ENCODE measurements around the gene OSBPL5.

DNA sequence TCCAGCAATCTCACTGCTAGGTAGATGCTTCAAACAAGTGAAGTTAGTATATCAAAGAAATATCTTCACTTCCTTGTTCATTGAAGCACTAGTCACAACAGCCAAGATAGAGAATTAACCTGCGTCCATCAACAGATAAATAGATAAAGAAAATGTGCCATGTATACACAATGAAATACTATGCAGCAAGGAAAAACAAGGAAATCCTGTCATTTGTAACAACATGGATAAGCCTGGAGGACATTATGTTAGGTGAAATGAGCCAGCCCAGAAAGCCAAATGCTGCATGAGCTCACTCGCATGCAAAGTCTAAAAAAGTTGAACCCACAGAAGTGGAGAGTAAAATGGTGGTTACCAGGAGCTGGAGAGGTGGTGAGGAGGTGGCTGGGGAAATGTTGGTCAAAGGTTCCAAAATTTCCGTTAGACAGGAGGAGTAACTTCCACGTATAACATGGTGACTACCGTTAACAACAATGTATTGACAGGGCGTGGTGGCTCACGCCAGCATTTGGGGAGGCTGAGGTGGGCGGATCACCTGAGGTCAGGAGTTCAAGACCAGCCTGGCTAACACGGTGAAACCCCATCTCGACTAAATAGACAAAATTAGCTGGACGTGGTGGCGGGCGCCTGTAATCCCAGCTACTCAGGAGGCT, 84.3 kb downstream of the OSBPL5 start:
- TF ChIP-seq SUZ12 (IDR thresholded peaks at IDR 0.05; ENCODE audit: extremely low read depth, insufficient read depth, insufficient read length) (no peak), YY1 (IDR thresholded peaks at IDR 0.05; ENCODE audit: insufficient read depth, insufficient read length) (no peak)
